ENCODE measurements around the gene SDK1.

The SDK1 gene

GRCh38 chr7:4166340-4166739, 865.3 kb downstream of the SDK1 start:
- no peaks in the 10 kb centered on the region for H3K4me1 ChIP-seq (ENCODE audit: control insufficient read depth, insufficient read depth, low read length, poor library complexity, severe bottlenecking)
- no peaks in the 10 kb centered on the region for H3K36me3 ChIP-seq (ENCODE audit: control insufficient read depth, insufficient read depth, low read length)
- no peaks in the 10 kb centered on the region for H3K27me3 ChIP-seq (replicated peaks; ENCODE audit: control insufficient read depth, insufficient read depth, low read length, poor library complexity, severe bottlenecking)
- no peak overlapping the region for H3K4me3 ChIP-seq (ENCODE audit: insufficient read depth, low read depth, low read length, poor library complexity, severe bottlenecking)
- no peak overlapping the region for H3K27ac ChIP-seq (ENCODE audit: insufficient read depth, low read length, poor library complexity, severe bottlenecking)
- DNase-seq, result no peak
- H3K9me3 ChIP-seq (ENCODE audit: control insufficient read depth, low read length), result no peaks in the 10 kb centered on the region

DNA sequence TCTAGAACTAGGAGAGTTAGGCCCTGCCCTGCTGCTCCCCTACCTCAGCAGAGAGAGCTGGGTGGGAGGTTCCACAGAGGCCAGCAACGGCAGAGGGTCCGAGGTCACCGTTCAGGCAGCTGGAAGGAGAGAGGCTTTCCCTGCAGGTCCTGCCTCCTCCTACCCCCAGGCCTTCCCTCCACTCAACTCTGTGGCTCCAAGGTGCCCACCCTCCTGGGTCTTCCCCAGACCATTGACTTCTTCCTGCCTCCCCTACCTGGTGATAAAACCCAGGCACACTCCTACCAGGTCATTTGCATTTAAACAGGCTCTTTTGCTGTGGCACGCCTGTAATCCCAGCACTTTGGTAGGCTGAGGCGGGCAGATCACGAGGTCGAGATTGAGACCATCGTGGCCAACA, 865.8 kb downstream of the SDK1 start:
- DNase-seq, result no peak
- no peaks in the 10 kb centered on the region for H3K9me3 ChIP-seq (ENCODE audit: control insufficient read depth, low read length)
- H3K27ac ChIP-seq (ENCODE audit: insufficient read depth, low read length, poor library complexity, severe bottlenecking), result no peak overlapping the region
- H3K4me3 ChIP-seq (ENCODE audit: insufficient read depth, low read depth, low read length, poor library complexity, severe bottlenecking), result no peak overlapping the region
- H3K36me3 ChIP-seq (ENCODE audit: control insufficient read depth, insufficient read depth, low read length), result no peaks in the 10 kb centered on the region
- H3K4me1 ChIP-seq (ENCODE audit: control insufficient read depth, insufficient read depth, low read length, poor library complexity, severe bottlenecking), result no peaks in the 10 kb centered on the region
- H3K27me3 ChIP-seq (replicated peaks; ENCODE audit: control insufficient read depth, insufficient read depth, low read length, poor library complexity, severe bottlenecking), result no peaks in the 10 kb centered on the region

DNA sequence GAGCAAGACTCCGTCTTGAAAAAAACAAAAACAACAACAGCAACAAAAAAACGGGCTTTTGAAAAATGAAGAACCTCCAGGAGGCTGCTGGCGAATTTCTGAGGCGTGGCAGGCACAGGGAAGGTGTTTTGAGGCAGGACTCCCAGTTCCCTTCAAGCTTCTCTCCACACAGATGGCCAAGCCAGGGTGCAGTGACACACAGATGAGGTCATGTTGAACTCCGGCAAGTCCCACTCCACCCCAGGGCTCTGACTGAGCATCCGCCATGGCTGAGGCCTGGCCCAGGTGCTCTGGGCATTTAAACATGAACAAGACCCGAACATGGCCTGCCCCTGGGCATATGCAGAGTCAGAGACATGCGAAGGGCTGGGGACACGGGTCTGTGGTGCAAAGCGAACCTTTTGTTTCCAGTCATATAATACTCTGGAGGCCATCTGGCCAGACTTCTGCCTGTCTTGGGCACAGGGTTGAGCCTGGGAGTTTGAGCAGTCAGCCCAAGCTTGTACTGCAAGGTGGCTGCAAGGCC, 866.4 kb downstream of the SDK1 start:
- Histone ChIP-seq H3K4me3 (ENCODE audit: insufficient read depth, low read depth, low read length, poor library complexity, severe bottlenecking) (no peak overlapping the region), H3K9me3 (ENCODE audit: control insufficient read depth, low read length) (no peaks in the 10 kb centered on the region), H3K27me3 (replicated peaks; ENCODE audit: control insufficient read depth, insufficient read depth, low read length, poor library complexity, severe bottlenecking) (no peaks in the 10 kb centered on the region), H3K36me3 (ENCODE audit: control insufficient read depth, insufficient read depth, low read length) (no peaks in the 10 kb centered on the region), H3K27ac (ENCODE audit: insufficient read depth, low read length, poor library complexity, severe bottlenecking) (no peak overlapping the region), H3K4me1 (ENCODE audit: control insufficient read depth, insufficient read depth, low read length, poor library complexity, severe bottlenecking) (no peaks in the 10 kb centered on the region)
- no peak for DNase-seq

GRCh38 chr7:4168041-4168440, 867.0 kb downstream of the SDK1 start:
- Histone ChIP-seq H3K9me3 (ENCODE audit: control insufficient read depth, low read length) (no peaks in the 10 kb centered on the region), H3K27me3 (replicated peaks; ENCODE audit: control insufficient read depth, insufficient read depth, low read length, poor library complexity, severe bottlenecking) (no peaks in the 10 kb centered on the region), H3K36me3 (ENCODE audit: control insufficient read depth, insufficient read depth, low read length) (no peaks in the 10 kb centered on the region), H3K4me1 (ENCODE audit: control insufficient read depth, insufficient read depth, low read length, poor library complexity, severe bottlenecking) (no peaks in the 10 kb centered on the region), H3K4me3 (ENCODE audit: insufficient read depth, low read depth, low read length, poor library complexity, severe bottlenecking) (no peak overlapping the region), H3K27ac (ENCODE audit: insufficient read depth, low read length, poor library complexity, severe bottlenecking) (no peak overlapping the region)
- DNase-seq, result no peak

- no peaks in the 10 kb centered on the region for H3K4me1 ChIP-seq (ENCODE audit: control insufficient read depth, insufficient read depth, low read length, poor library complexity, severe bottlenecking)
- H3K36me3 ChIP-seq (ENCODE audit: control insufficient read depth, insufficient read depth, low read length), result no peaks in the 10 kb centered on the region
- H3K27me3 ChIP-seq (replicated peaks; ENCODE audit: control insufficient read depth, insufficient read depth, low read length, poor library complexity, severe bottlenecking), result no peaks in the 10 kb centered on the region
- DNase-seq, result no peak
- H3K4me3 ChIP-seq (ENCODE audit: insufficient read depth, low read depth, low read length, poor library complexity, severe bottlenecking), result no peak overlapping the region
- no peaks in the 10 kb centered on the region for H3K9me3 ChIP-seq (ENCODE audit: control insufficient read depth, low read length)
- no peak overlapping the region for H3K27ac ChIP-seq (ENCODE audit: insufficient read depth, low read length, poor library complexity, severe bottlenecking)
Measured at GRCh38 chr7:4168541-4168940, 867.5 kb downstream of the SDK1 start.

DNA sequence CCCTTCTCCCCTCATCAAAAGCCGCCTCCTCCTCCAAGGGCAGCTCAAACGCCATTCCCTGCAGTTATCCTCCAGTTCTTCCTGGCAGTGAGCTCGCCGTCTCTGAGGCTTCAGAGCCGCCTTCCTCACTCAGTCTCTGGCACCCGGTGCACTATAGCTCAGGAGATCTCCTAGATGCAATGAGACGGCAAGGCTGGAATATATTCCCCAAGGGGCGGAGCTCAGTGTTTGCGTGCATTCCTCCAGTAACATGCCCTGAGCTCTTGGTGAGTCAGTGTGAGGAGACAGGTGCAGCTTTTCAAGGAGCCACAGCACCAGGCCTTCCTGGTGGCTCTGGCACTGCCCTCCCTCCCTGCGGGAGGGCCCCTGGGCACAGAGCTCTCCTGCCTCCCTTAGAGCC, 868.4 kb downstream of the SDK1 start:
- H3K9me3 ChIP-seq (ENCODE audit: control insufficient read depth, low read length), result no peaks in the 10 kb centered on the region
- no peaks in the 10 kb centered on the region for H3K36me3 ChIP-seq (ENCODE audit: control insufficient read depth, insufficient read depth, low read length)
- no peak for DNase-seq
- no peaks in the 10 kb centered on the region for H3K4me1 ChIP-seq (ENCODE audit: control insufficient read depth, insufficient read depth, low read length, poor library complexity, severe bottlenecking)
- no peak overlapping the region for H3K27ac ChIP-seq (ENCODE audit: insufficient read depth, low read length, poor library complexity, severe bottlenecking)
- no peaks in the 10 kb centered on the region for H3K27me3 ChIP-seq (replicated peaks; ENCODE audit: control insufficient read depth, insufficient read depth, low read length, poor library complexity, severe bottlenecking)
- no peak overlapping the region for H3K4me3 ChIP-seq (ENCODE audit: insufficient read depth, low read depth, low read length, poor library complexity, severe bottlenecking)

DNA sequence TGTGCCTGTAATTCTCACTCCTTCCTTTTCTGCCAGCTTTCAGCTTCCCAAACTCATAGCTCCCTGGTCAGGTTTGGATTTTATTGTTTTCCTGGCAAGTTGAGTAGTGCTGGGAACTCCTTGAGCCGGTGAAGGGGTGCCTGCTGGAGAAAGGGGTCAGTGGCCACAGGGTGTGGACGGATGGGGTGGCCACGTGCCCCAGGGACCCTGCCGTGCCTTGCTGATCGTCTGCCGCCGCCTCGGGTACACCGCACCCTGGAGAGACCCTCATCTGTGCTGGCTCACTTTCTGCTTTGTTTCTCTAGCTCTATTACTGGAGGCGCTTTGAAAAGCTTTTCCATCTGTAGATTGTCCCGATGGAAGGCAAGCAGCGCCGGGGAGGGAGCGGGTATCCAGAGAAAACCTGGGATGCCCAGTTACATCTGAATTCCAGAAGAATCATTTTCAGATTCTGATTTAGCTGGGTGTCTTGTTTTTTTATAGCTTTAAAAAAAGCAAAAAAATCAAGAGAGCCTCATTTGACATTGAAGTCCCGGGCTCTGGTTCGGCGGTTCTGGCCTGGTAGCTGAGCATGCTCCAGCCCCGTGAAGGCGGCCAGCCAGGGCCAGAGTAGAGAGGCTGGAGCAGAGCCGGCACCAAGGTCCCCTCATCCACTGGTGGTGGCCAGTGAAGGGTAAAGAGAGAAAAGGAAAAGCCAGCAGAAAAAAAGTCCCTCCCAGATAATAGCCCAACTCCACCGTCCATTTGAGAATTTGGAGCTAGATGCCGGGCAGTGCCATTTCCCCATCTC, 870.1 kb downstream of the SDK1 start:
- Histone ChIP-seq H3K4me1 (ENCODE audit: control insufficient read depth, insufficient read depth, low read length, poor library complexity, severe bottlenecking) (no peaks in the 10 kb centered on the region), H3K27me3 (replicated peaks; ENCODE audit: control insufficient read depth, insufficient read depth, low read length, poor library complexity, severe bottlenecking) (no peaks in the 10 kb centered on the region), H3K4me3 (ENCODE audit: insufficient read depth, low read depth, low read length, poor library complexity, severe bottlenecking) (no peak overlapping the region), H3K36me3 (ENCODE audit: control insufficient read depth, insufficient read depth, low read length) (no peaks in the 10 kb centered on the region), H3K27ac (ENCODE audit: insufficient read depth, low read length, poor library complexity, severe bottlenecking) (no peak overlapping the region), H3K9me3 (ENCODE audit: control insufficient read depth, low read length) (no peaks in the 10 kb centered on the region)
- no peak for DNase-seq

DNA sequence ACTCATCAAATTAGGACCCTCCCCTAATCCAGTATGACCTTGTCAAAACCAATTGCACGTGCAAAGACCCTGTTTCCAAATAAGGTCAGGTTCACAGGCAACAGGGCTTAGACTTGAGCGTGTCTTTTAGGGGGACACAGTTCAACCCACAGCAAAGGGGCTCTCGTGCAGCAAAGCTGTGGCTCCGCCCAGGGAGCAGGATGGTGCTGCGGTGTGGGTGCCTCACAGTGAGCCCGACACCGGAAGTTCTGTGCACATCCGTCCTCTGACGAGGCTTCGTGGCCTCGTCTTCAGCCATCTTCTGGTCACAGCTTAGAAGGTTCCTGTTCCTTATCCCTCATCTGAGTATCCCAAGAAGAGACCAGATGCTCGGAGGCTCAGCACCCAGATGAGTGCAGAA, 871.8 kb downstream of the SDK1 start:
- H3K9me3 ChIP-seq (ENCODE audit: control insufficient read depth, low read length), result no peaks in the 10 kb centered on the region

DNA sequence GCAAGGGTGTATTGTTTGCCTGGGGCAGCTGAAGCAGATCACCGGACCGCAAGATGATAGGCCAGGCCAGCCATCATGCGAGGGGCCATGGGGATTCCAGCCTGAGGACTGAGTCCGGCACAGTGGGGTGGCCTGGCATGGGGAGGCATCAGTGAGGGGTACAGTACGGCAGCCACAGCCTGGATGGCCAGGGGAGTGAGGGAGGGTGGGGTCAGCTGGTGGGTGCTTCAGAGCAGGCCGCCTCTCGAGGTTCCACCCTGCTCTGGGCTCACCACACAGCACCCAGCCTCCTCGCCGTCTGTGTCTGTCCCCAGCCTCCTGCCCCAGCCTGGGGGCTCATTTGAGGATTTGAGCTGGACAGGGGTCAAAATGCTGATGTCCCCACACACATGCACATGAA, 872.6 kb downstream of the SDK1 start:
- Histone ChIP-seq H3K27me3 (replicated peaks; ENCODE audit: control insufficient read depth, insufficient read depth, low read length, poor library complexity, severe bottlenecking) (no peaks in the 10 kb centered on the region), H3K4me3 (ENCODE audit: insufficient read depth, low read depth, low read length, poor library complexity, severe bottlenecking) (no peak overlapping the region), H3K27ac (ENCODE audit: insufficient read depth, low read length, poor library complexity, severe bottlenecking) (no peak overlapping the region), H3K9me3 (ENCODE audit: control insufficient read depth, low read length) (no peaks in the 10 kb centered on the region), H3K4me1 (ENCODE audit: control insufficient read depth, insufficient read depth, low read length, poor library complexity, severe bottlenecking) (no peaks in the 10 kb centered on the region), H3K36me3 (ENCODE audit: control insufficient read depth, insufficient read depth, low read length) (no peaks in the 10 kb centered on the region)
- no peak for DNase-seq

More for the DNA sequence above, 871.8 kb downstream of the SDK1 start:
- Histone ChIP-seq H3K27me3 (replicated peaks; ENCODE audit: control insufficient read depth, insufficient read depth, low read length, poor library complexity, severe bottlenecking) (no peaks in the 10 kb centered on the region), H3K36me3 (ENCODE audit: control insufficient read depth, insufficient read depth, low read length) (no peaks in the 10 kb centered on the region), H3K4me3 (ENCODE audit: insufficient read depth, low read depth, low read length, poor library complexity, severe bottlenecking) (no peak overlapping the region), H3K27ac (ENCODE audit: insufficient read depth, low read length, poor library complexity, severe bottlenecking) (no peak overlapping the region), H3K4me1 (ENCODE audit: control insufficient read depth, insufficient read depth, low read length, poor library complexity, severe bottlenecking) (no peaks in the 10 kb centered on the region)
- no peak for DNase-seq

DNA sequence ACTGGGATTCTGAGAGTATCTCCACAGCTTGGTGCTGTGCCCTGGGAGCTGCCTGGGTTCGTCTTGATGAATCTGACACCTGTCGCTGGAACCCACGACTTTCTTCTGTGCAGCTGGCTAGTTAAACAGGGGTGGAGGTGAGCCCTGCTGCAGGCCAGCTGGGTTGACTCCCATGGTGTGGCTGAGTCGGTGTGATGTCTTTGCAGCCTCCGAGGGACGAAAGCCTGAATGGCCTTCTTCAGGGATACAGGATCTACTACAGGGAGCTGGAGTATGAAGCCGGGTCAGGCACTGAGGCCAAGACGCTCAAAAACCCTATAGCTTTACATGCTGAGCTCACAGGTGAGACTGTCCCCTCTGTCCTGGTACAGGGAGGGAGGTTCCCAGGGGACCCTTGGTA, 873.0 kb downstream of the SDK1 start:
- Histone ChIP-seq H3K36me3 (ENCODE audit: control insufficient read depth, insufficient read depth, low read length) (no peaks in the 10 kb centered on the region), H3K4me3 (ENCODE audit: insufficient read depth, low read depth, low read length, poor library complexity, severe bottlenecking) (no peak overlapping the region), H3K9me3 (ENCODE audit: control insufficient read depth, low read length) (no peaks in the 10 kb centered on the region), H3K27ac (ENCODE audit: insufficient read depth, low read length, poor library complexity, severe bottlenecking) (no peak overlapping the region), H3K4me1 (ENCODE audit: control insufficient read depth, insufficient read depth, low read length, poor library complexity, severe bottlenecking) (no peaks in the 10 kb centered on the region), H3K27me3 (replicated peaks; ENCODE audit: control insufficient read depth, insufficient read depth, low read length, poor library complexity, severe bottlenecking) (no peaks in the 10 kb centered on the region)
- DNase-seq, result no peak

All from effector memory CD4-positive, alpha-beta T cell (primary cell).